HS-27A (cell line): ENCODE data around the gene ANKRD18B.
"Not testable (repeated sequence)": the region's sequence is repeated elsewhere in the genome, so short reads cannot be mapped to it uniquely, and the experiment has no call there.

Source experiments
- DNase-seq: peaks from one replicate; pipeline ENCODE4 v3.0.0-alpha.2; 2012; ENCODE audit warnings: low read depth, missing footprints

The ANKRD18B gene

DNA sequence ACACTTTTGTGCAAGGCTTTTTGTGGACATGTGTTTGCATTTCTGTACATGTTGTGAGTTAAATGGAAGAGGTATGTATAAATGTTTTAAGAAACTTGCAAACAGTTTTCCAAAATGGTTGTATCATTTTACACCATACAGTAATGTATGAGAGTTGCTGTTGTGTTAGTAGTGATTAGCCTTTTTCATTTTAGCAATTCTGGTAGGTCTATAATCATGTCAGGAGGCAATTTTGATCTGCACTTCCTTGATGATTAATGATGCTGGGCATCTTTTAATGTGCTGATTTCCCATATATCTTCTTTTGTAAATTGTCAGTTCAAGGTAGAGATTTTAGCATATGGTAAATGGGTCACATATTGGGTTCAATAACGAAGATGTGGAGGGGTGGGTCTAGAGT lies 87.3 kb downstream of the ANKRD18B start:
- no peak for DNase-seq

DNA sequence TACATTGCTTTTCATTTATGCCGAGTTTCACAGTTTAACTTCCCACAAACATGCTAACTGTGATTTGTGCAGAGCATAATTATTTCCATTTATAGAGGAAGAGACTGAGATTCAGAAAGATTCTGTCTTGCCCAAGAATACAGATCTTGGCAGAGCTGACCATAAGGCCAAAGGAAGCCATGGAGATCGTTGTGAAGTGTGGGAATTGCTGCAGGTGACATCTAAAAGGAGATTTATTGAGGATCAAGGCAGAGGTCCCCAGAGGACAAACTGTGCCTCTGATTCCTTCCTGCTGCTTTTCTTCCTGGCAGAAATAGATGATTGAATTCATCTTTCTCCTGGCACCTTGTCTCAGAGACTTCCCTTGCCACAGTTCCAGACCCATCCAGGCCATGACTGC lies 88.4 kb downstream of the ANKRD18B start:
- not testable (repeated sequence) for DNase-seq

GRCh38 chr9:33614001-33614687 lies 90.1 kb downstream of the ANKRD18B start:
- no peak for DNase-seq

DNA sequence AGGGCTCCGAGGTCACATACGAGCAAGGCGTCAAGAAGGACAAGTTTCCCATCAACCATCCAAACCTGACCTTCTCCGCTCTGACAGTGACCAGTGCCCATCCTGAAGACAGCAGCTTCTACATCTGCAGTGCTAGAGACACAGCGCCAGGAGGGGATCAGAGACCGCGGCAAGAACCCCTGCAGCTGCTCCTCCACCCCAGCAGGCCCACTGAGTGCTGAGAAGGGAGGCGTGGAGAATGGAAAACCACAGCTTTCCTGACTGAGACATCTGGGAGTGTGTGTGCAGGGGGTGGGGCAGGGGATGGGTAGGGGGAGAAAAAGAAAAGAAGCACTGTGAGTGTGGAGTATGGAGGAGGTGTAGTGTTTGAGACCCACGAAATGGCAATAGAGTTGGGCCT lies 94.3 kb downstream of the ANKRD18B start:
- DNase-seq = not testable (repeated sequence)

DNA sequence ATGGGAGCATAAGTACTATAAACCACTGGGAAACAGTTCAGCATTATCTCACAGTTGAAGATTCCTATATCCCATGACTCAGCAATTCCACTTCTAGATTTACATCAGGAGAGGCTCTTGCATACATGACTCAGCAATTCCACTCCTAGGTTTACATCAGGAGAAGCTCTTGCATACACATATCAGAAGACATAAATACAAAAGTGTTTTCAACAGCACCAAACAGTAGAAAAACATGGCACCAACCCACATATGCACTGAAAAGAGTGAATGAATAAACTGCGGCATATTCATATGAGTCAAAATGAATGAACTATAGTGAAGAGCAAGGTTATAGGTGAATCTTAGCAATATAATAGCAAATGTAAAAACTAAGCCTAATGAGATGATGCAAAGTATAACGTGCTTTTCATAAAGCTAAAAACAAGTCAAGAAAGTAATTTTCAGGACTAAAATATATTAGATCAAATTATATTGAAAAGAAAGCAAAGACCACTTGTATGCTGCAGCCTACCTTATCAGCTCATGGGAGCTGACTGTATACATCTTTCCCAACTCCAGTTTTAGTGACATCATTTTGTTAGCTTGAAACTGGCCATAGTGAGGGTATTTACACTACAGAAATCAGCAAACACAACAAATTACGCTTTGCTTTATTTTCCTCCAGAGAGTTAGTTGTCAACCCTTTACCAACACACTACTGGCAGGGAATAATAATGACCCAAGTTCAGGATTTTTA lies 95.8 kb downstream of the ANKRD18B start:
- no peak for DNase-seq

- peak; percentile 35 for DNase-seq
Measured at GRCh38 chr9:33620738-33621439, 96.8 kb downstream of the ANKRD18B start.
